Lower lobe of right lung (tissue), 2 donors: Measurements from ENCODE around the gene RETSAT. TPM values are rescaled to one million over a fixed set of nuclear protein-coding genes. Genes with fewer than 3 reads are reported as not detected.
"Not testable (repeated sequence)": the region's sequence is repeated elsewhere in the genome, so short reads cannot be mapped to it uniquely, and the experiment has no call there.

Experiments used
- ATAC-seq, 2 donors: fragments of 200-7000 bp; cut with Tn5 transposase; one replicate each; pipeline ENCODE4 v1.9.1; 2020 to 2022; ENCODE audit warnings: mild to moderate bottlenecking in 2 of 2, moderate library complexity in 2 of 2
- DNase-seq: peaks from one replicate; pipeline ENCODE4 v3.0.0-alpha.2; 2020
- H3K27ac ChIP-seq: fragments of 200-600 bp; one replicate; pipeline ENCODE4 v1.8.0; 2022
- H3K27me3 ChIP-seq: fragments of 200-600 bp; one replicate; pipeline ENCODE4 v1.8.0; 2022; ENCODE audit warnings: low read depth
- H3K36me3 ChIP-seq: fragments of 200-600 bp; one replicate; pipeline ENCODE4 v1.8.0; 2022; ENCODE audit warnings: mild to moderate bottlenecking
- H3K4me1 ChIP-seq: fragments of 200-600 bp; one replicate; pipeline ENCODE4 v1.8.0; 2022
- H3K4me3 ChIP-seq: fragments of 200-600 bp; one replicate; pipeline ENCODE4 v1.8.0; 2022; ENCODE audit warnings: mild to moderate bottlenecking
- H3K9me3 ChIP-seq: fragments of 200-600 bp; one replicate; pipeline ENCODE4 v1.8.0; 2022
- CTCF ChIP-seq: fragments of 200-600 bp; IDR thresholded peaks from one replicate; pipeline ENCODE4 v1.8.0; 2022; ENCODE audit warnings: antibody characterized with exemption, mild to moderate bottlenecking
- intact Hi-C: fragments of 100-400 bp; cut with DNase I; formaldehyde crosslinking; loops from one replicate; pipeline ENCODE4 v1.11.0; 2022
- total RNA-seq: library from RNA; stranded (reverse); fragmentation: NEBNext Ultra II Directional; extraction: Animal tissue kit (Norgen Biotek cat#: 25700); gene quantifications from one replicate; pipeline ENCODE4 v1.2.1, GENCODE V29; 2021
- donor health status: DM: no; HTN: yes; CAD: no; lungs with severe emphysema.

The RETSAT gene
- total RNA-seq, 1 donor from 2014 or later = 55.5 TPM

GRCh38 chr2:85387754-85388153 is 33.4 kb upstream of the RETSAT start:
- DNase-seq (no peak), ATAC-seq (no peak)
- TF ChIP-seq CTCF = no peak
- H3K9me3 ChIP-seq = no peaks in the 10 kb centered on the region
- H3K27me3 ChIP-seq = no peaks in the 10 kb centered on the region
- H3K36me3 ChIP-seq = peaks cover 91% of the 10 kb centered on the region
- no peak overlapping the region for H3K27ac ChIP-seq
- H3K4me3 ChIP-seq = no peak overlapping the region
- H3K4me1 ChIP-seq = no peaks in the 10 kb centered on the region
- intact Hi-C loops = no loop called here

GRCh38 chr2:85385746-85386145 is 31.4 kb upstream of the RETSAT start:
- no peak overlapping the region for H3K27ac ChIP-seq
- intact Hi-C loops = no loop called here
- peaks cover 82% of the 10 kb centered on the region for H3K36me3 ChIP-seq
- no peak overlapping the region for H3K4me3 ChIP-seq
- ATAC-seq (no peak), DNase-seq (no peak)
- H3K9me3 ChIP-seq = no peaks in the 10 kb centered on the region
- no peak for TF ChIP-seq CTCF
- H3K27me3 ChIP-seq = no peaks in the 10 kb centered on the region
- no peaks in the 10 kb centered on the region for H3K4me1 ChIP-seq

GRCh38 chr2:85383850-85384249 is 29.5 kb upstream of the RETSAT start:
- DNase-seq = no peak

GRCh38 chr2:85383151-85383550 is 28.8 kb upstream of the RETSAT start:
- DNase-seq, H3K9me3 ChIP-seq, H3K4me1 ChIP-seq, H3K27ac ChIP-seq, H3K4me3 ChIP-seq, H3K27me3 ChIP-seq, intact Hi-C loops, ATAC-seq: not testable (repeated sequence)
- H3K36me3 ChIP-seq = peaks cover 82% of the 10 kb centered on the region

More at GRCh38 chr2:85383850-85384249, 29.5 kb upstream of the RETSAT start:
- ATAC-seq = no peak
- no peak for TF ChIP-seq CTCF
- Histone ChIP-seq H3K4me1 (no peaks in the 10 kb centered on the region), H3K27me3 (no peaks in the 10 kb centered on the region), H3K36me3 (peaks cover 82% of the 10 kb centered on the region), H3K9me3 (no peaks in the 10 kb centered on the region), H3K27ac (no peak overlapping the region), H3K4me3 (no peak overlapping the region)
- intact Hi-C loops = no loop called here

- DNase-seq = no peak
- no peak for TF ChIP-seq CTCF
- H3K27ac ChIP-seq = no peak overlapping the region
- no peaks in the 10 kb centered on the region for H3K4me1 ChIP-seq
- no peaks in the 10 kb centered on the region for H3K9me3 ChIP-seq
- H3K4me3 ChIP-seq = no peak overlapping the region
- H3K27me3 ChIP-seq = no peaks in the 10 kb centered on the region
- intact Hi-C loops = no loop called here
- H3K36me3 ChIP-seq = peaks cover 73% of the 10 kb centered on the region
- no peak for ATAC-seq
Measured at GRCh38 chr2:85380048-85380447, 25.7 kb upstream of the RETSAT start.

GRCh38 chr2:85378257-85378656 is 23.9 kb upstream of the RETSAT start:
- intact Hi-C loops = no loop called here
- Histone ChIP-seq H3K36me3 (peaks cover 63% of the 10 kb centered on the region), H3K27me3 (no peaks in the 10 kb centered on the region), H3K4me3 (no peak overlapping the region), H3K27ac (no peak overlapping the region), H3K4me1 (no peaks in the 10 kb centered on the region), H3K9me3 (no peaks in the 10 kb centered on the region)
- ATAC-seq = no peak
- no peak for TF ChIP-seq CTCF
- no peak for DNase-seq
